Hepatocyte (in vitro differentiated cells): Measurements from ENCODE around the gene KCNQ4.

Source experiments
- CTCF ChIP-seq: fragments of 200-600 bp; sonication (generic); IDR thresholded peaks from 2 replicates; pipeline ENCODE4 v1.5.1; 2016; ENCODE audit warnings: antibody characterized with exemption, mild to moderate bottlenecking; ENCODE audit not compliant: poor library complexity
- EZH2 ChIP-seq: fragments of 200-600 bp; sonication (generic); IDR thresholded peaks from 2 replicates; pipeline ENCODE4 v1.6.1; 2016; ENCODE audit warnings: antibody characterized with exemption, mild to moderate bottlenecking, borderline replicate concordance

GRCh38 chr1:40857737-40858136 lies 74.2 kb downstream of the KCNQ4 start:
- no peak for TF ChIP-seq CTCF
- no peak for TF ChIP-seq EZH2
